CD4-positive, alpha-beta T cell treated with Interleukin-10 for 1 hour (primary cell): ENCODE measurements around the gene FZD7.

Source experiments
- DNase-seq: peaks from one replicate; pipeline ENCODE4 v3.0.0-alpha.2; 2020

Gene FZD7

GRCh38 chr2:202072226-202072625 is 38.6 kb downstream of the FZD7 start:
- DNase-seq = no peak

DNA sequence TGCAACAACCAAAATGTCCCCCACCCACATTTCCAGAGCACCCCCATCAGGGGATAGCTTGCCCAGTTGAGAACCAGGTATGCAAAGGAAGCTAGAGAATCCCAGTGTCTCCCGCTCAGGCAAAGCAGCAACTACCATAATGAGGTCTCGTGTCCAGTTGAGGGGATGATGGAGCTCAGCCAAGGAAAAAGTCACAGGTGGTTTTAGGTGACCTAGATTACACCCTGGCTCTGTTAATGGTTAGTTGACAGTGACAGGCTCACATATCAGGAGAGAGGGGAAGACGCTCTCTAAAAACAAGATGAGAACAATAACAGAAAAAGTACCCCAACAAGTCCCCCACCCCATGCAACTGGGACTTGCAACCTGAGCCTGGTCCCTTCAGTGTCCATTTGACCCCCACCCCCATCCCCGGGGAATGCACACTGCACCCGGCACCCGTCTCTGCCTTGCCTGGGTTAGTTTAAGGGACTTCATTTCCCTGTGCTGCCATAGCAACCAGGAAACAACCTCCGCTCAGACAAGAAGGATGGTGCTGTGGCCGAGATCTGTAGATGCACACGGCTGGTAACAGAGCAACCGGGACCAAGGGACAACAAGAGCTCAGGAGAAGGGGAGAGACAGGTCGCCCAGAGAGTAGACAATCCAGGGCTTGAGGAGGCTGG is 39.2 kb downstream of the FZD7 start, which contains the start of gene KIAA2012:
TSS of gene KIAA2012 (plus strand) at position 519 of the 665 bp plus-strand sequence. CDS start 373 bp downstream, outside the sequence.
- DNase-seq = no peak

DNA sequence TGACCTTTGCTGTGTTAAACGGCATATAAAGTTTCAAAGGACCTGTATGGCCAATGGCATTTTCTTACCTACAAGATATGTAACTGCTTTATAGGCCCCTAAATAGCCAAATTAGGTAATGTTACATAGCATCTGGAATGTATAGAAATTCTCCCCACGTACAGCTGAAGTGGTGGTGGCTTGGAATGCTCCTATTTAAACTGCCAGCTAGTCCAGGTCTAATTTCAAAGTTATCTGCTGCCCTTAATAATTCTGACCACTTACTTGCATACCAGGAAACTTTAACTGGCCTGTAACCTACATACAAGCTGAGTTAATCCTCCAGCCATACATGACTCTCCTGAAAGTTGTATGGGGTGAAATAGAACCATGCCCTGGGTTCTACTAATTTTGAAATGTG is 40.7 kb downstream of the FZD7 start:
- no peak for DNase-seq

- no peak for DNase-seq
Observed at GRCh38 chr2:202079310-202079709, 45.7 kb downstream of the FZD7 start.

DNA sequence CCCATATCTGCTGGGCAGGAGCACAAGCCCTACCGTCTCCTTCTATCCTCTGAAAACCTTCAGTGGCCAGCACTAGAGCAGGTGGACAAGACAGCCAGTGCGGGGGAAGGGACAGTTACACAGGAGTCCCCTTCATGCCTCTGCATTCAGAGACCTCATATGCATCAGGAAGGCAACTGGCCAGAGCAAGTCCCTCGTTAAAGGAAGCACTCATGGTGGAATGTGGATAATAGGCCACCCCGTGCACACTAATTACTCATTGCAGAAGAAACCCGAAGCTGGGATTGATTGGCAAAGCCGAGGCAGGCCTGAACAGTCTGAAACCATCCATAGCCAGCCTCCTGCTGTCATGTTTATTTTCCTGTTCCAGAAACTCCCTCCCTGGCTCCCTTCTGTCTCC is 50.6 kb downstream of the FZD7 start:
- no peak for DNase-seq
